KMS-11 (cell line): ENCODE data around the gene C5orf58.

ENCODE experiments used
- H2AFZ ChIP-seq: fragments of 200-600 bp; sonication (generic); 2 replicates; pipeline ENCODE4 v1.6.1; 2016; ENCODE audit warnings: antibody characterized with exemption, mixed run types, low read depth
- H3K27ac ChIP-seq: fragments of 200-600 bp; sonication (generic); 2 replicates; pipeline ENCODE4 v1.6.1; 2016; ENCODE audit warnings: mild to moderate bottlenecking, mixed run types
- H3K27me3 ChIP-seq: fragments of 200-600 bp; sonication (generic); 2 replicates; pipeline ENCODE4 v1.6.1; 2017; ENCODE audit warnings: mild to moderate bottlenecking, low read depth, mixed run types, moderate library complexity; ENCODE audit not compliant: insufficient read depth
- H3K36me3 ChIP-seq: fragments of 200-600 bp; sonication (generic); 2 replicates; pipeline ENCODE4 v1.6.1; 2017; ENCODE audit warnings: mild to moderate bottlenecking, mixed run types; ENCODE audit not compliant: insufficient read depth
- H3K4me1 ChIP-seq: fragments of 200-600 bp; sonication (generic); 2 replicates; pipeline ENCODE4 v1.6.1; 2016; ENCODE audit warnings: mild to moderate bottlenecking, low read depth, mixed run types; ENCODE audit not compliant: poor library complexity, severe bottlenecking
- H3K4me2 ChIP-seq: fragments of 200-600 bp; sonication (generic); 2 replicates; pipeline ENCODE4 v1.7.0; 2016; ENCODE audit warnings: mild to moderate bottlenecking, mixed run types
- H3K4me3 ChIP-seq: fragments of 200-600 bp; sonication (generic); IDR thresholded peaks from 2 replicates; pipeline ENCODE4 v1.6.1; 2017; ENCODE audit warnings: low read depth, low read length, mixed read lengths; ENCODE audit not compliant: insufficient read depth
- H3K79me2 ChIP-seq: fragments of 200-600 bp; sonication (generic); 2 replicates; pipeline ENCODE4 v1.6.1; 2016; ENCODE audit warnings: low read depth, mixed run types; ENCODE audit not compliant: insufficient read depth
- H3K9ac ChIP-seq: fragments of 200-600 bp; sonication (generic); 2 replicates; pipeline ENCODE4 v1.6.1; 2016; ENCODE audit warnings: mild to moderate bottlenecking, mixed run types
- H4K20me1 ChIP-seq: fragments of 200-600 bp; sonication (generic); 2 replicates; pipeline ENCODE4 v1.6.1; 2016; ENCODE audit warnings: mild to moderate bottlenecking, mixed run types; ENCODE audit not compliant: insufficient read depth
- TF ChIP-seq, protein P1 (sequence below): fragments of 200-600 bp; sonication (generic); conservative IDR thresholded peaks from 2 replicates; pipeline ENCODE4 v1.6.1; 2017; ENCODE audit warnings: low read depth, mild to moderate bottlenecking, antibody characterized with exemption, low read length, moderate library complexity, mixed read lengths

Gene C5orf58

DNA sequence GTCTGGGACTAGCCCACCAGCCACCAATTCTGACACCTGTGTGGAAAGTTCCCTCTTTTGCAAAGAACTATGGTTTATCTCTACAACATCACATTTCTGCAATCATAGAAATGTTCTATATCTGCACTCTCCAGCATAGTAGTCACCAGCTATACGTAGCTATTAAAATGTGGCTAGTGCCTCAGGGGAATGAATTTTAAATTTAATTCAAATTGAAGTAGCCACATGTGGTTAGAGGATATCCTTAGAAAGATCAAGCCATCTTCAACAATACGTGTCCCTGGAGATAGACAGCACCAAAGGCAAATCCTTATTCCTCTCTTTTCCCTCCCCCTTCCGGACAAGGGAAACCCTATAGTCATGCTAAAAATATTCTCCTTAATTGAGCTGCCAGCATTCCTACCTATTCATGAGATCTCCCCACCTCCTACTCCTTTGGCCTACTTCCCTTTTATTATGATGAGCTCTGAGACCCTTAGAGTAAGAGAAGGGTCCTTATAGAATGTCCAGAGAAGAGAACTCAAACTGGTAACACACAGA lies 53.7 kb downstream of the C5orf58 start:
- Histone ChIP-seq H3K4me2 (no peak overlapping the region), H3K79me2 (no peaks in the 10 kb centered on the region), H3K9ac (no peak overlapping the region)

DNA sequence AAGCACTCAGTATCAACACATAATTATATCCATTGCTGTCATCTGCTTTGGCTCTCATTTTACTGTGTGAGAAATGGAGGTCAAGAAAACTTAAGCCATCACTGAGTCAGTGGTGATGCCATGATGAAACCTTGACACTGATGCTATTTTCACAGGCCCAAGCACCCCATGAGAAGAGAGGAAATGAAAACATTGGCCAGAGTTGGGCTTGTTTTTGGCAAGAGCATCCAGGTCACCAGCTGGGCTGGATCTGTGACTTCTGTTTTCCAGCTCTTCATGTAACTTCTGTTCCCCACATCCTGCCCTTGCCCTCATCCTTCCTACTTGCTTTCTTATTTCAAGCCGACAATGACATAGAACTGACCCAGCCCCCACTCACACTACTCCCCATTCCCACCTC lies 54.7 kb downstream of the C5orf58 start:
- Histone ChIP-seq H2AFZ (no peak overlapping the region), H3K4me2 (no peak overlapping the region), H3K4me1 (no peaks in the 10 kb centered on the region), H4K20me1 (no peaks in the 10 kb centered on the region), H3K27ac (no peak overlapping the region), H3K27me3 (no peaks in the 10 kb centered on the region), H3K36me3 (no peaks in the 10 kb centered on the region), H3K9ac (no peak overlapping the region), H3K79me2 (no peaks in the 10 kb centered on the region), H3K4me3 (no peak overlapping the region)
- TF ChIP-seq, protein P1, sequence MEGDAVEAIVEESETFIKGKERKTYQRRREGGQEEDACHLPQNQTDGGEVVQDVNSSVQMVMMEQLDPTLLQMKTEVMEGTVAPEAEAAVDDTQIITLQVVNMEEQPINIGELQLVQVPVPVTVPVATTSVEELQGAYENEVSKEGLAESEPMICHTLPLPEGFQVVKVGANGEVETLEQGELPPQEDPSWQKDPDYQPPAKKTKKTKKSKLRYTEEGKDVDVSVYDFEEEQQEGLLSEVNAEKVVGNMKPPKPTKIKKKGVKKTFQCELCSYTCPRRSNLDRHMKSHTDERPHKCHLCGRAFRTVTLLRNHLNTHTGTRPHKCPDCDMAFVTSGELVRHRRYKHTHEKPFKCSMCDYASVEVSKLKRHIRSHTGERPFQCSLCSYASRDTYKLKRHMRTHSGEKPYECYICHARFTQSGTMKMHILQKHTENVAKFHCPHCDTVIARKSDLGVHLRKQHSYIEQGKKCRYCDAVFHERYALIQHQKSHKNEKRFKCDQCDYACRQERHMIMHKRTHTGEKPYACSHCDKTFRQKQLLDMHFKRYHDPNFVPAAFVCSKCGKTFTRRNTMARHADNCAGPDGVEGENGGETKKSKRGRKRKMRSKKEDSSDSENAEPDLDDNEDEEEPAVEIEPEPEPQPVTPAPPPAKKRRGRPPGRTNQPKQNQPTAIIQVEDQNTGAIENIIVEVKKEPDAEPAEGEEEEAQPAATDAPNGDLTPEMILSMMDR, result no peak

More for the DNA sequence above, 53.7 kb downstream of the C5orf58 start:
- H3K27me3 ChIP-seq, result no peaks in the 10 kb centered on the region
- H4K20me1 ChIP-seq, result no peaks in the 10 kb centered on the region
- no peaks in the 10 kb centered on the region for H3K36me3 ChIP-seq
- no peak overlapping the region for H3K4me3 ChIP-seq
- no peaks in the 10 kb centered on the region for H3K4me1 ChIP-seq
- H2AFZ ChIP-seq, result no peak overlapping the region
- H3K27ac ChIP-seq, result no peak overlapping the region
- TF ChIP-seq, protein P1, result no peak

DNA sequence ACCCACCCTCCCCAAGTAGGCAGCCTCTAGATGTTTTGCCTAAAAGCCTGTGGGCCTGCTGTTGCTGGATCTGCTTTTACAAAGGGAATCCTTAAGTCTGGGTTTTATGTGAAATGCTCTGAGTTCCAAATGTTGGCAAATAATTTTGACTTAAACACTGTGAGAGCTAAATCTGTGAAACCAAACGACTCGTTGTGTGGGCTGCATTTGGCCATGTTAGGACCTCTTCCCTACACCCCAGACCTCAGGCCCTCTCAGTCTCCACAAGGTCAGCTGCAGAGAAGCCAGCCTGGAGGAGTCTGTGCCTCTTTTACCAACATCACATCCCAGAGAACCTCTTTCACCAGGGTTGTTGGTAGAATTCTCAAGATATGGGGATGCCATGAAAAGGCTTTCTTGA lies 55.4 kb downstream of the C5orf58 start:
- Histone ChIP-seq H3K36me3 (no peaks in the 10 kb centered on the region), H3K4me1 (no peaks in the 10 kb centered on the region), H3K9ac (no peak overlapping the region), H3K4me3 (no peak overlapping the region), H3K4me2 (no peak overlapping the region), H4K20me1 (no peaks in the 10 kb centered on the region), H3K27me3 (no peaks in the 10 kb centered on the region), H2AFZ (no peak overlapping the region), H3K27ac (no peak overlapping the region), H3K79me2 (no peaks in the 10 kb centered on the region)
- TF ChIP-seq, protein P1, result no peak

DNA sequence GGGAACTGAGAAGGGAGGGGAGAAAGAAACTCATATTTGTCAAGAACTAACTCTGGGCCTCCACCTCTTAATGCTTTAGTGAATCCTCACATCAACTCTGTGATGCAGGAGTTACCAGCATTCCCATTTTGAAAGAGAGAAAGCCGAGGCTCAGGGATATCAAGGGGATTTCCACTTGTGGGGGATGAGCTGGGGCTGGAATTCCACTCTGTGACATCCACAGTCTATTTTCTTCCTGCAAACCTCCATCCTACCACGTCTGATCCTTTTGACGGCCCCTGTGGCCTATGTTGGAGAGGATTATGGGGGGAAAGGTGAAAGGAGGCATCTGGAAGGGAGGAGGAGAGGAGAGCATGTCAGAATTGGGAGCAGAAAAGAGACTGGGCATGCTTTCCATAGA lies 55.8 kb downstream of the C5orf58 start:
- Histone ChIP-seq H3K79me2 (no peaks in the 10 kb centered on the region), H3K36me3 (no peaks in the 10 kb centered on the region), H3K9ac (no peak overlapping the region), H3K4me2 (no peak overlapping the region), H2AFZ (no peak overlapping the region), H3K4me1 (no peaks in the 10 kb centered on the region), H3K4me3 (no peak overlapping the region), H3K27ac (no peak overlapping the region), H3K27me3 (no peaks in the 10 kb centered on the region), H4K20me1 (no peaks in the 10 kb centered on the region)
- TF ChIP-seq, protein P1, result no peak

DNA sequence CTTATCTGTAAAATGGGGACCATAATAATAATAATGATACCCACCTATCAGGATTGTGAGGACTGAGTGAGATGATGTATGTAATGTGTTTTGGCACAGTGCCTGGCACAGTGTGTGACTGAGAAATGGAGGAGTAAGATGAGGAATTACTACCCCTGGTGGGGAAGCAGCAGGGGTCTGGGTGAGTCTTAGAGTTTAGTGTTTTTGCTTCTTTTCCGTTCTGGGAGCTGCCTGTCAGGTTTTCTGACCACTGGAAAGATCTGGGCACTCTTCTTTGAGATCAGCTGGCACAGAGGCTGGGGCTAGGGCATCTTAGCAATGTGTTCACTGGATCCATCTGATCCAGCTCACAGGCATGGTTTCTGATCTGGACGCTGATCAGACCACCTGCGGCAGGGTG lies 56.3 kb downstream of the C5orf58 start:
- H3K79me2 ChIP-seq, result no peaks in the 10 kb centered on the region
- no peak overlapping the region for H3K9ac ChIP-seq
- no peak overlapping the region for H3K4me3 ChIP-seq
- no peaks in the 10 kb centered on the region for H4K20me1 ChIP-seq
- TF ChIP-seq, protein P1, result no peak
- no peak overlapping the region for H3K4me2 ChIP-seq
- H3K27ac ChIP-seq, result no peak overlapping the region
- H3K4me1 ChIP-seq, result no peaks in the 10 kb centered on the region
- H3K36me3 ChIP-seq, result no peaks in the 10 kb centered on the region
- H2AFZ ChIP-seq, result no peak overlapping the region
- no peaks in the 10 kb centered on the region for H3K27me3 ChIP-seq
